Lower lobe of right lung (tissue), 2 donors: ENCODE measurements around the gene CSF2. TPM values are rescaled to one million over a fixed set of nuclear protein-coding genes. Genes with fewer than 3 reads are reported as not detected.

Experiments
- ATAC-seq, 2 donors: fragments of 200-7000 bp; cut with Tn5 transposase; one replicate each; pipeline ENCODE4 v1.9.1; 2020 to 2022; ENCODE audit warnings: mild to moderate bottlenecking in 2 of 2, moderate library complexity in 2 of 2
- DNase-seq: peaks from one replicate; pipeline ENCODE4 v3.0.0-alpha.2; 2020
- H3K27ac ChIP-seq: fragments of 200-600 bp; one replicate; pipeline ENCODE4 v1.8.0; 2022
- H3K27me3 ChIP-seq: fragments of 200-600 bp; one replicate; pipeline ENCODE4 v1.8.0; 2022; ENCODE audit warnings: low read depth
- H3K36me3 ChIP-seq: fragments of 200-600 bp; one replicate; pipeline ENCODE4 v1.8.0; 2022; ENCODE audit warnings: mild to moderate bottlenecking
- H3K4me1 ChIP-seq: fragments of 200-600 bp; one replicate; pipeline ENCODE4 v1.8.0; 2022
- H3K4me3 ChIP-seq: fragments of 200-600 bp; one replicate; pipeline ENCODE4 v1.8.0; 2022; ENCODE audit warnings: mild to moderate bottlenecking
- H3K9me3 ChIP-seq: fragments of 200-600 bp; one replicate; pipeline ENCODE4 v1.8.0; 2022
- CTCF ChIP-seq: fragments of 200-600 bp; IDR thresholded peaks from one replicate; pipeline ENCODE4 v1.8.0; 2022; ENCODE audit warnings: antibody characterized with exemption, mild to moderate bottlenecking
- intact Hi-C: fragments of 100-400 bp; cut with DNase I; formaldehyde crosslinking; loops from one replicate; pipeline ENCODE4 v1.11.0; 2022
- total RNA-seq: library from RNA; stranded (reverse); fragmentation: NEBNext Ultra II Directional; extraction: Animal tissue kit (Norgen Biotek cat#: 25700); gene quantifications from one replicate; pipeline ENCODE4 v1.2.1, GENCODE V29; 2021
- donor health status: DM: no; HTN: yes; CAD: no; lungs with severe emphysema.

CSF2 gene
- total RNA-seq, 1 donor from 2014 or later, result 3.9 TPM

GRCh38 chr5:132086277-132086794 is 12.7 kb downstream of the CSF2 start:
- H3K27ac ChIP-seq, result no peak overlapping the region
- no peak for DNase-seq
- no peak overlapping the region for H3K4me3 ChIP-seq
- H3K4me1 ChIP-seq, result peaks cover 18% of the 10 kb centered on the region
- TF ChIP-seq CTCF, result no peak
- intact Hi-C loops, result no loop called here
- ATAC-seq, result peak; percentile 59 to 81
- no peaks in the 10 kb centered on the region for H3K36me3 ChIP-seq
- no peaks in the 10 kb centered on the region for H3K9me3 ChIP-seq
- H3K27me3 ChIP-seq, result no peaks in the 10 kb centered on the region

GRCh38 chr5:132087176-132087575 is 13.6 kb downstream of the CSF2 start:
- DNase-seq (no peak), ATAC-seq (no peak)
- no peak overlapping the region for H3K27ac ChIP-seq
- no peaks in the 10 kb centered on the region for H3K27me3 ChIP-seq
- TF ChIP-seq CTCF, result no peak
- no peaks in the 10 kb centered on the region for H3K36me3 ChIP-seq
- peaks cover 18% of the 10 kb centered on the region for H3K4me1 ChIP-seq
- intact Hi-C loops, result no loop called here
- no peak overlapping the region for H3K4me3 ChIP-seq
- H3K9me3 ChIP-seq, result no peaks in the 10 kb centered on the region

GRCh38 chr5:132087661-132088060 is 14.1 kb downstream of the CSF2 start:
- H3K4me1 ChIP-seq, result peaks cover 18% of the 10 kb centered on the region
- H3K27me3 ChIP-seq, result no peaks in the 10 kb centered on the region
- H3K4me3 ChIP-seq, result no peak overlapping the region
- H3K36me3 ChIP-seq, result no peaks in the 10 kb centered on the region
- no peak for DNase-seq
- TF ChIP-seq CTCF, result no peak
- intact Hi-C loops, result no loop called here
- H3K9me3 ChIP-seq, result no peaks in the 10 kb centered on the region
- no peak overlapping the region for H3K27ac ChIP-seq
- ATAC-seq, result no peak

- no peak for ATAC-seq
- Histone ChIP-seq H3K4me1 (peaks cover 18% of the 10 kb centered on the region), H3K27ac (no peak overlapping the region), H3K27me3 (no peaks in the 10 kb centered on the region), H3K9me3 (no peaks in the 10 kb centered on the region), H3K4me3 (no peak overlapping the region), H3K36me3 (no peaks in the 10 kb centered on the region)
- intact Hi-C loops, result no loop called here
- TF ChIP-seq CTCF, result no peak
- DNase-seq, result no peak
Observed at GRCh38 chr5:132089363-132089762, 15.8 kb downstream of the CSF2 start.

- Histone ChIP-seq H3K4me3 (no peak overlapping the region), H3K27ac (no peak overlapping the region), H3K27me3 (no peaks in the 10 kb centered on the region), H3K4me1 (peaks cover 25% of the 10 kb centered on the region), H3K9me3 (no peaks in the 10 kb centered on the region), H3K36me3 (no peaks in the 10 kb centered on the region)
- no peak for ATAC-seq
- intact Hi-C loops, result no loop called here
- no peak for DNase-seq
- TF ChIP-seq CTCF, result no peak
Observed at GRCh38 chr5:132090107-132090506, 16.5 kb downstream of the CSF2 start.

- H3K4me1 ChIP-seq, result peaks cover 14% of the 10 kb centered on the region
- no peaks in the 10 kb centered on the region for H3K9me3 ChIP-seq
- no peak overlapping the region for H3K4me3 ChIP-seq
- ATAC-seq, result no peak
- intact Hi-C loops, result no loop called here
- no peaks in the 10 kb centered on the region for H3K36me3 ChIP-seq
- H3K27ac ChIP-seq, result no peak overlapping the region
- no peak for DNase-seq
- H3K27me3 ChIP-seq, result no peaks in the 10 kb centered on the region
- no peak for TF ChIP-seq CTCF
Observed at GRCh38 chr5:132093271-132093670, 19.7 kb downstream of the CSF2 start.
